Stimulated activated naive CD8-positive, alpha-beta T cell treated with anti-CD3 and anti-CD28 coated beads, Interleukin-15, Interleukin-2, amounts not matched to agents 100 U/mL and 50 U/mL, for 24 hours (primary cell): Measurements from ENCODE around the gene ESYT2.
"Not testable (repeated sequence)": the region's sequence is repeated elsewhere in the genome, so short reads cannot be mapped to it uniquely, and the experiment has no call there.

ENCODE experiments used
- ATAC-seq: fragments of 150-1000 bp; cut with Tn5 transposase; one replicate; pipeline ENCODE4 v1.10.0; 2021
- DNase-seq: peaks from one replicate; pipeline ENCODE4 v3.0.0; 2021

The ESYT2 gene

GRCh38 chr7:158856883-158857668, 27.8 kb upstream of the ESYT2 start:
- DNase-seq = no peak
- ATAC-seq = no peak

- ATAC-seq = no peak
- no peak for DNase-seq
These were observed 25.4 kb upstream of the ESYT2 start for GRCh38 chr7:158854681-158855081.

GRCh38 chr7:158850545-158851102, 21.3 kb upstream of the ESYT2 start:
- no peak for ATAC-seq
- DNase-seq = no peak

GRCh38 chr7:158849768-158850544, 20.6 kb upstream of the ESYT2 start:
- no peak for DNase-seq
- ATAC-seq = no peak

DNA sequence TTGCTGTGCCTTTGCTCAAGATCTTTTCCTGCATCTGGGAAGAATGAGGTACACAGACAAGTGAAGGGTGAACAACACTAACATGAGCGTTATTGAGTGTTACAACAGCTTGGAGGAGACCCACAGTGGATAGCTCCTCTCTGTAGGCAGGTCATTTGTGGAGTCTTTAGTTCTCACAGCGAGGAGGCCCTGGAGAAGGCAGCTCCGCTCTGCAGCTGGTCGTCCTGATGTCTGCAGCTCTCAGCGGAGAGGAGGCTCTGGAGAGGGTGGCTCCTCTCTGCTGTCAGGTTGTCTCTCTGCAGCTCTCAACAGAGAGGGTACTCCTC, 20.1 kb upstream of the ESYT2 start:
- no peak for ATAC-seq
- DNase-seq = no peak

- ATAC-seq (peak; percentile 95), DNase-seq (peak; percentile 23)
These were observed 18.1 kb upstream of the ESYT2 start for GRCh38 chr7:158847451-158847866.

GRCh38 chr7:158846304-158846703, 17.0 kb upstream of the ESYT2 start:
- DNase-seq = no peak
- ATAC-seq = no peak

DNA sequence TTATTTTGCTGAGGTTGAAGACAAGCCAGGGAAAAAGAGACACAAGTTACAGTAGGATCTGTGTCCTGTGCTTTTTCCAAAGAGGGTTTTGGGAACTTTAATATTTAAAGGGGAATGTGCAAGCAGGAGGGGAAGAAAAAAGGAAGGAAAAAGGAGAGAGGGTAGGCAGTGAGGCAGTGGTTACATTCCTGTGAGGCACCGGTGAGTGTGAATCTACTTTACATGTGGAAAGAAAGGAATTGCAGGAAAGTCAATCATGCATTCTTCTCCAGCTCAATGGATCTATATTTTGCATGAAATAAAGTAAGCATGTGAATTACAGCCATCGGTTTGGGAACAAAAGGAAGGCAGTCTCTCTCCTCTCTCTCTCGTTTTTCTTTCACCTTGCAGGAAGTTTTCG, 14.5 kb upstream of the ESYT2 start:
- ATAC-seq (no peak), DNase-seq (no peak)

- no peak for DNase-seq
- peak; percentile 51 for ATAC-seq
These were observed 13.2 kb upstream of the ESYT2 start for GRCh38 chr7:158842486-158842885.

GRCh38 chr7:158840604-158841003, 11.3 kb upstream of the ESYT2 start:
- DNase-seq (no peak), ATAC-seq (no peak)

DNA sequence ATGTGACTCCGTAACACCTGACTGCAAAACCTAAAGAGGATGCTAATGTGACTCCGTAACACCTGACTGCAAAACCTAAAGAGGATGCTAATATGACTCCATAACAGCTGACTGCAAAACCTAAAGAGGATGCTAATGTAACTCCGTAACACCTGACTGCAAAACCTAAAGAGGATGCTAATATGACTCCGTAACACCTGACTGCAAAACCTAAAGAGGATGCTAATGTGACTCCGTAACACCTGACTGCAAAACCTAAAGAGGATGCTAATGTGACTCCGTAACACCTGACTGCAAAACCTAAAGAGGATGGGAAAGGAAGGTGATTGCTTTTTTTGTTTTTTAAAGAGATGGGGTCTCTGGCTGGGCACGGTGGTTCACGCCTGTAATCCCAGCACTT, 9.9 kb upstream of the ESYT2 start:
- not testable (repeated sequence) for ATAC-seq, DNase-seq

- ATAC-seq (no peak), DNase-seq (no peak)
These were observed 8.7 kb upstream of the ESYT2 start for GRCh38 chr7:158837790-158838637.

GRCh38 chr7:158836692-158837091, 7.4 kb upstream of the ESYT2 start:
- DNase-seq = no peak
- ATAC-seq = no peak

DNA sequence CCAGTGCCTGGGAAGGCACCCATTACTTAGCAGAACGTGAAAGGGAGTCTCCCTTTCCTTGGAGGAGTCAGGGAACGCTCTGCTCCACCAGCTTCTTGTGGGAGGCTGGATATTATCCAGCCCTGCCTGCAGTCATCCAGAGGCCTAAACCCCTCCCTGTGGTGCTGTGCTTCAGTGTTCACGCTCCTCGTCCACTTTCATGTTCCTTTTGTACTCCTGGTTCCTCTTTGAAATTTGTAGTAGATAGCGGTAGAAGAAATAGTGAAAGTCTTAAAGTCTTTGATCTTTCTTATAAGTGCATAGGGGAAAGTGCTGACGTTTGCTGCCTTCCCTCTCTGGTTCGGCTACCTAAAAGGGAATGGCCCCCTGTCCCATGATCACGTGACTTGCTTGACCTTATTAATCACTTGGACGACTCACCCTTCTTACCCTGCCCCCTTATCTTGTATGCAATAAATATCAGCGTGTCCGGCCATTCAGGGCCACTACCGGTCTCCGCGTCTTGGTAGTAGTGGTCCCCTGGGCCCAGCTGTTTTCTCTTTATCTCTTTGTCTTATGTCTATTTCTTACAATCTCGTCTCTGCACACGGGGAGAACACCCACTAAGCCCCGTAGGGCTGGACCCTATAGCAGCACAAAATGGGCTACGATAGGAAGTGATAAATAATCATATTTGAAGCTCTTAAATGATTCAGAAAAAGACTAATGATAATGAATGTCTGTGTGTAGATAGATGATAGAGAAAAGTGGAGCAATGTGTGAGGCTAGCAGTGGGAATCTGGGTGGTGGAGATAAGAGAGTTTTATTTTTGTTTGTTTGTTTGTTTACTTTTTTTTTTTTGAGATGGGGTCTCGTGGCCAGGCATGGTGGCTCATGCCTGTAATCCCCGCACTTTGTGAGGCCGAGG, 5.8 kb upstream of the ESYT2 start:
- DNase-seq (no peak), ATAC-seq (no peak)

GRCh38 chr7:158832994-158833393, 3.7 kb upstream of the ESYT2 start:
- ATAC-seq (no peak), DNase-seq (no peak)

DNA sequence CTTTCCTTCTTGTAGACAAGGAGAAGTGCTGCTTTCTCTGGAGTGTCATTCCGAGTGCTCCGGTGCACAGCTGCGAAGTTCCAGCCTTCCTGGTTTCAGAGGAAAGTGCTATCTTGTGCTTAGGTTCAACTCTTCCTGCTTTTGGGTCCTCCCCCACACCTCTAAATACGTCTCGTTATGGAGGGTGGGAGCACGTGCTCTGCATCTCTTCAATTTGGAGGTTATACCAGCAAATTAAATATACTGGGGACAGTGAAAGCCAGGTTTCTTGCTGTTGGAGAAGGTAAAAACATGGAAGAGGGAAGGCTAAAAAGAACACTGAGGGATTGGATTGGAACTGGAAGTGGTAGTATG, 2.4 kb upstream of the ESYT2 start:
- no peak for ATAC-seq
- no peak for DNase-seq

DNA sequence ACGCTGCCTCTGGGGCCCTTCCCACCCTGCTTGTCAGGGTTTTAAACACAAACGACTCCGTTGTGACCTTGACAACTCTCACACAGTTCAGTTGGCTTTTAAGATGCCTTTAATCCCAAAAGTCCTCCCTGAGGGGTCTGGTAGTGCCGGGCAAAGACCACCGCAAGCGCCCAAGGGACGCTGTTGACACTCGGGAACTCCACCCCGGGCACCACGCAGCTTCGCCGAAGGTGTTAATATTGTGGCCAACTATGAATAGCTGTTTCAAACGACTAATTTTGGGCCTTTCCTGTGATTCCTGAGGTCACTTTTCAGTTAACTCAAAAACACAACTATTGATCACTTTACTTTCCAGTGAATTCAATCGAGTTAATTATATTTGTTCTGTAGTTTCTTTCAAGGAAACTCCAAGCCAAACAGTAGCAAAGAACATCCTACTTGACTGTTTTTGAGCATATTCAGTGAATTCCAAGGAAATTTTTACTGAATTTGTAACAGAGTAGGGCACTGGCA, 958 bp upstream of the ESYT2 start:
- ATAC-seq (no peak), DNase-seq (no peak)

DNA sequence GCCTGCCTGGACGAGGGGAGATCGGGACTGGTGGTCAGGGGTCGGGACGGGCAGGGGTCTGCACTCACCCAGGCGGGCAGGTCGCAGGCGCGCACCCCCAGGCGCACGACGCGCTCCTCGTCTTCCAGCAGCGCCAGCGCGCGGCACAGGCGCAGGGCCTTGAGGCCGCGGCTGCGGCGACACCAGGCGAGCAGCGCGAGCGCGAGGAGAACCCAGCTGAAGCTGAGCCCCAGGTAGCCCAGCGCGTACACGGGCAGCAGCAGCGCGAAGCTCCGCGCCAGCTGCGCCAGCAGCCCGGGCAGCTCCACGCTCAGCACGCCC, 328 bp downstream of the ESYT2 start:
- peak; percentile 73 for ATAC-seq
- DNase-seq = peak; percentile 72

GRCh38 chr7:158828133-158829020, 932 bp downstream of the ESYT2 start:
- ATAC-seq (no peak), DNase-seq (peak; percentile 39)

DNA sequence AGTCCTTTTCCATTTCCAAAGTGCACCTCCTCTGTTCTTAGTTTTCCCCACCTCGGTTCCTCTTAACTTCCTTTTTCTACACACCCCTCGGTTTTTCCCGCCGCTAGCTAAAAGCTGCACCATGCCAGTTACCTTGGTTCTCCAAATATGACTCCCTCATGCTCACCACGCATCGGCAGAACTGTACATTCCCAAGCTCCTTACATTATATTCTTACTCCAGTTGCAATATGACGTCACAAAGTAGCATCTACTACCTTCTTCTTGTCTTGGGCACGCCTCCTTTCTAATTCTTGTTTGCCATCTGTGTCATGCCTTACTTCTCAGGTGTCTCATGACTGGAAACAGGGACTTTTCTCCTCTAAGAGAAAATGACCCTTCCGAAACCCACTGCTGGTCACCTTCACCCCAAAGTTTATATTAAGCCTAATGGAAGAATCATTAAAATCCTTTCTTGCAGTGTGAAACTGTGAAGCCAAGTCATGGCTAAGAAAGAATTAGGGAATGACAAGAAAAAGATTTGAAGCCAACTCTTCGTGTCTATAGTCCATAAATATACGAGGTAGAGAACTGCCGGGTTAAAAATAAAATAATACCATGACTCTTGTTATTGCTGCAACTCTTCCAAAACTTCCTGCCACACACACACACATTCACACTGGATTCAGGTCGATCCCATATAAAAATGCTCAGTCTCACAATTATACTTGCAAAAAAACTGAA, 1.7 kb downstream of the ESYT2 start:
- no peak for ATAC-seq
- peak; percentile 33 for DNase-seq
